Cerebellar cortex (tissue), 1 donor: ENCODE results near the gene RECQL5.
A peak's percentile ranks its signal among the peaks of the same experiment; 100 is the strongest.
"Not testable (repeated sequence)": the region's sequence is repeated elsewhere in the genome, so short reads cannot be mapped to it uniquely, and the experiment has no call there.

Experiments
- DNase-seq: peaks from one replicate; pipeline ENCODE4 v3.0.0-alpha.2; 2015; ENCODE audit warnings: low spot score

The RECQL5 gene

DNA sequence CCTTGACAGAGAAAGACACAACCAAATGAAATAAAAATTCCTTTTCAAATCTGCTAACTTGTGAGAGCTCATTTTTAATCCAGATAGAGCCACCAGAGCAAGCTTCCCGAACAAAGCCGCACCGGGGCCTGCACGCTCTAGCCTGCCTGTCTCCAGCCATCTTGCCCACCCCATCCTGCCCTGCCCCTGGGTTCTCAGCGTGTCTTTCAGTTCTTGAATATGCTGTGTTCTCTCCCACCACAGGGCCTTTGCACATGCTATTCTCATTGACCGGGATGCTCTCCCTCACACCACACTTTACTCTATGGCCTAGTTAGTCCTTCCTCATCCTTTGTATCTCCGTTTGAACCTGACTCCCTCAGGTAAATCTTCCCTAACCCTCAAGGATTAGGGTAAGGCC, 19.0 kb downstream of the RECQL5 start:
- no peak for DNase-seq

DNA sequence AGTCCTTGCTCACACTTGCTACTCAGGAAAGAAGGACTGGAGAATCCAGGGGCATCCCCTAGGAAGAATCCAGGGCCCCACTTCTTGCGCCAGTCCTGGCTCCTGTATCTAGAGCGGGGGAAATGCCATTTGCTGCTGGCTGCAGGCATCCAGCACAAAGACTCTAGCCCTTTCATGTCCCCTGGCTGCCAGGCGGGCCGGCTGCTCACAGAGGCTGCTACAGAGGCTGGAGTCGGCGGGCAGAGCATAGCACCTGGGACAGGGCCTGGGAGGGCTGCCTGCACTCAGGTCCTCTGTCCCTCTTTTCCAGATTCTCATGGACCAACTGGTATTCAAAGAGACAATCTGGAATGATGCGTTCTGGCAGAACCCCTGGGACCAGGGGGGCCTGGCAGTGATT, 19.9 kb downstream of the RECQL5 start:
- no peak for DNase-seq

DNA sequence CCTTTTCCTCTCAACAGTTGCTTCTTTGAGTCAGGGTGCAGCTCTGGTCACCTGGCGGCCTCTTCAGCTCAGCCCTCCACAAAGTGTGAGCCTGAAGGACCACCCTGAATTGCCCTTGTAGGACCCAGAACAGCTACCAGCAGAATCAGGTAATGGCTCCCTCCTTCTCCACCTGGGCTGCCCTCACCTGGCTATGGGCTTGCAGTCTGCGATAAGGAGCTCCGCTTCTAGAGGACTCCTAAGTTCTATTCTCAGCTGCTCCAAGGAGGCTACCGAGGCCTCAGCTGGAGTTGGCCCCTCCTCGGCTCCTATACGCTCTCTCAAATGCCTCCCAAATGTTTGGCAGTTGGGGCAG, 20.3 kb downstream of the RECQL5 start:
- no peak for DNase-seq

DNA sequence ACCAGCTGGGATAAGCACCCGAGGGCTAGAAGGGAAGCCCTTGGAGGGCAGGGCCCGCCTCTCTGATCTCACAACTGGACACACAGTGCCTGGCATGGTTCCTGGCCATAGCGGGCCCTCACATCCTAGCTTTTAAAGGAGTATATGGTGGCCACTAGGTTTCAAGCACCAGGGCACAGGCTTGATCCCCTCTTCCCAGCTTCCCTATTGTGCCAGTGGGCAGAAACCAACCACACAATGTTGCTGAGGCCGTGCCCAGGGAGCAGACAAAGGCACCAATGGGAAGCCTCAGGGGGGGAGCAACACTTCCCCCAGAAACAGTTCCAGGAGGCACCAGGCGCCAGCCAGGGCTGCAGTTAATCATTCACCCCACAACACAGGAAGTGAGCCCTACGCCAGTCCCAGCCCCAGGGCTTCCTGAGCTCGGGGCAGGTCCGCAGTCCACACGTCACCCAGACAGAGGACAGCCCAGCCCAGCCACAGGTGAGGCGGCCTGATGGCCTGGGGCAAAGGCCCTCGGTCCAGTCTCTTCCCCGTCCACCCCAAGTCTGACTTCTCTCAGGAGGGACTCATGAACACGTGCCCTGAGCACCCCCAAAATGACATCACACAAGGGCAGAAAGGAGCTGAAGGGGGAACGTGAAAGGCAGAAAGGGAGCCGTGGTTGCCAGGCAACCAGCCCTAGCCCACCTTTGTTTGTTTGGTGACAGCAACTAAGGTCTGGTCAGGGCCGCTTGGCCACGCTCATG, 20.9 kb downstream of the RECQL5 start:
- DNase-seq = no peak

DNA sequence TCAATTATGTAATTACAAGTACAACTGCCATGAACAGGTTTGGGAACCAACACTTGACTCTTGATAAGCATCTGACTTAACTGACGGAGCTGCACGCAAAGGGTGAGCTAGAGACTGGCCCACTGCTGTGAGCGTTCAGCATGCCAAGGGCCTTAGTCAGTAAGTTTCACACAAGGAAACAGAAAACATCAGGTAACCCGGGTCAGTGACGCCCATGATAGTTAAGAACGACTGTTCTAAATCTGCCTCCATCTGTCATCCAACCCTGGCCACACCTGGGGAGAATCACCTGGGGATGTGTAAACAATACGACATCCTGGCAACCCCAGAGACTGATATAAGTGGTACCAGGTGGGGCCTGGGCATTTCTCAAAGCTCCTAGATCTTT, 21.5 kb downstream of the RECQL5 start:
- no peak for DNase-seq

DNA sequence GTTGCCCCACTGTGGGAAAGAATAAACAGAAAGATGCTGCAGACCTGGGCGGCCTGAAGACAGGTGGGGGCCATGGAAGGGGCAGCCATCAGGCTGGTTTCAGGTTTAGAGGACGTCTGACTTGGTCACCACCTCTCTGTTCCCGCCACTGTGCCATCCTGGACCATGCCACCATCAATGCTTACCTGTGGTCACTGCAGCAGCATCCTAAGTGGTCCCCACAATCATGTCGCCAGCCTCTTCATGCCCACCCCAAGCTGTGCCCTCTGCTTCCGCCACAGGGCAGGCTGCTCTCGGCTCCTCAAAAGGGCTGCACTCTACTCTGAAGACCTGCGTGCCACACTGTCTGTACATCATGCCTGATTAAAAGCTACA, 23.3 kb downstream of the RECQL5 start:
- DNase-seq = no peak

DNA sequence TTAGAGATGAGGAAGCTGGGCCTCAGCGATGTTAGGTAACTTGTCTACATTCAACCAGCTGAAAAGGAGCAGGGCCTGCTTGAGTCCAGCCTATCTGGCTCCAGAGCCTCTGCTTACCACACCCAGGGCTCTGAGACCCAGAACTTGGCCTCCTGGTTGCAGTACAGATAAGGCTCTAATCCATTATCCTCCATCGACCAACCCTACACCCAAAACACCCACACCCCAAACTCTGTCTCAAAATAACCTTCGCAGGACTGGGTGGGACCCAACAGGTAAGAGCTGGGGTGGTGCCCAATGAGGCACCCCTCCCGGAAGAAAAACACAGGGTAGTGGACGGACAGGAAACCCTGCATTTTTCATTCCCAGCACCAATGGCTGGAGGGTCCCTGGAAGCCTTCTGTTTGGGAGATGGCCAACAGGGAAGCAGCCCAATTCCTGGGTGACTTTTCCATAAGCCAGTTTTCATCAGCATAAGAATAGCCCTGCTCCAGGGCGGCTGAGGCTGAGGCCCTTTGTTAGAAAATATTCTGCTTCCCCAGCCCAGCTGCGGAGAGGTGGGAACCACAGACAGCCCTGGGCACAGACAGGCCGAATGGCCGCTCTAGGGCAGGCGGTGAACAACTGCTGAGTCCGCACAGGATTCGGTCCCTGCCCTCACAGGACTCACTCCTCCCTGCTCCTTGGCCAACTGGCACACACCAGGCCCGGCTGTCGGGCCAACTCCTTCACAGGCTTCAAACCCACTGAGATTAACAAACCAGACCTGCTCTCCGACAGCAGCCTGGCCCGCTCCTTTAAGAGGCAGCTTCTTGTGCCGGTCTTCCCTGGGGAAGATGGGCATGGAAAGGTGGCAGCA, 23.9 kb downstream of the RECQL5 start:
- DNase-seq = peak; percentile 34

DNA sequence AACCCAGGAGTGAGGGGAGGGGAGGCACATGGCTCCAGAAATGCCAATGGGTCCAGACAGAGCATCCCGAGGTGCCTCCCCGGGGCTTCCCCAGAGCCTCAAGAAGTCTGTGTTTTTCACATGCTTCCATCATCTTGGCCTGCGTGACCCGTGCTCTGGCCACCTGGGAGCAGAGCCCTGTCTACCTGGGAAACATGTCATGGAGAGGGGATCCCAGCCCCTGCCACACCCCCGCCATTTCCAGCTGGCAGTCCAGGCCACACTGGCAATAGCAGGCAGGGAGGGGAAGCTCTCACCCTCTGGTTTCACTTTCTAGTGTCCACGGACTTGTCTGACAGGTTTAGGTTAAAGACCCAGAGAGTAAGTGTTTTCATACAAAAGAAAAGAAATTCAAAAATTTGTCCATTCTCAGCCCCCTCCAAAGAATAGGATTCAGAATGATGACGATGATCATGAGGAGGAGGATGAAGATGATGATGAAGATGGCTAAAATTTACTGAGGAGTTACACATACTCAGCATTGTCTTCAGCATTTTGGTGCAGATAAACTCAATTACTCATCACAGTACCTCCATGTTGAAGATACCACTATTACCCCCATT, 24.7 kb downstream of the RECQL5 start:
- no peak for DNase-seq

DNA sequence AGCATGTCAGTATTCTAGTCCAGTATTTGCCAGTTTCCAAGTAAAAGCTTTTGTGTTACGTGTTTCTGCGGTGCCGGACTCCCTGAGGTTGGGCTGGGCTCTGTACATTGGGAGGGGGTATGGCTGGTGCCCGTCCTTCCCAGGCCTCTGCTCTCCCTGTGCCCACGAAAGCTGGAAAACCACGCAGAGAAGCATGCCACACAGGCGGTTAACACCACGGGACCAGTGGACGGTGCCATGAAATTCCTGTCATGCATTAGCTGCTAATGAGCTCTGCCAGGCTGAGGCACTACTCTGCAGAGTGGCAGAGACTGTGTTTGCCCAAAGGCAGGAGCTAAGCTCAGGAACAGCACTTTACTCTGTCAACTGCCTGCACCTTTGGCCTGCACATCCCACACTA, 25.6 kb downstream of the RECQL5 start:
- DNase-seq = no peak

DNA sequence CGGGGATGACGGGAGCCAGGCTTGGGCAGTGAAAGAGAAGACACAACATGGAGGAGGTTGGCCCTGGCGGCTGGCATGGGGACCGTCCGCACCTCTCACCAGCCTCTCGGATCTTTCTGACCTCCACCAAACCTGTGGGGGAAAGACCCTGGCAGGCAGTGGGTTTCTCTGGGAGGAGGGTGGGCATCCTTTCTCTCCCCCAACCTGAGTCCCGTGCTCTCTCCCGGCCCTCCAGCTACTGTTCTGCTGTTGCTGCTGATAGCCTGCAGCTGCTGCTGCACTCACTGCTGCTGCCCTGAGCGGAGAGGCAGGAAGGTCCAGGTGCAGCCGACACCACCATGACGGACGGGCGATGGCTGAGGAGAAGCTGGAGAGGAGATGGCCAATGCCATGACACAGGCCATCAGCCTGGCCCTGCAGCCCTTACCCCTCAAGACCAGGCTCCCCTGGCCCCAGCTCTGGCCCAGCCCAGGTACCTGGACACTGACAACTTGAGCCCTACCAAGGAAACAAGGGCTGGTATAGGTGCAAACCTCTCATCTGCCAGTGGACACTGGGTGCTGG, 26.3 kb downstream of the RECQL5 start:
- DNase-seq = no peak

DNA sequence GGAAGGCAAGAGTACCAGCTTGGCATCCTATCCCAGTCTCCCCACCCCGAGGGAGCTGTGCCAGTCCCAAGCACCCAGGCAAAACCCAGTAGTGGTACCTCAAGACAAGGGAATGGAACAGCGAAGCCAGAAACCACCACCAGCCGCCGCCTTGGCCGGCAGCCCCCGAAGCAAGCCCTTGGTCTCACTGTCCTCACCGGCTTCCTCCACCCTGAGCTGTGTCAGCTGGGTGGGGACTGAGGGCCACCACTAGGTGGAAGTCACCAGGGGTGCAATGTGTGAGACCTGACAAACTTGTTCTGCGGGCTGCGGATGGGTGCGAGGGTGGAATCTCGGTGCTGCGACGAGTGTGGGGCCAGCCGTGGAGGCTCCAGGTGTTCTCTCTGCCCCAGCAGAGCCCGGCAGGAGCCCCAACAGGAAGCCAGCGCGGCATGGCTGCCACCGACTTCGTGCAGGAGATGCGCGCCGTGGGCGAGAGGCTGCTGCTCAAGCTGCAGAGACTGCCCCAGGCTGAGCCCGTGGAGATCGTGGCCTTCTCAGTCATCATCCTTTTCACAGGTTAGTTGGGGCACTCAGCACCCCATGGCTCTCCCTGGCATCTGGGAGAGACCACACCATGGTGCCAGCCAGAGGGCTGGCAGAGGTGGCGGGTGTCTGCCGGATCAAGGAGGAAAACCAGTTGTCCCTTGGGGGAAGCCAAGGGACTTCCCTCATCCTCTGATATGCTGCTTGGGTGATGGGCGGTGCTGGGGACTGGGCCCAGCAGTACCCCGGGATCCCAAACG, 27.0 kb downstream of the RECQL5 start:
- no peak for DNase-seq

DNA sequence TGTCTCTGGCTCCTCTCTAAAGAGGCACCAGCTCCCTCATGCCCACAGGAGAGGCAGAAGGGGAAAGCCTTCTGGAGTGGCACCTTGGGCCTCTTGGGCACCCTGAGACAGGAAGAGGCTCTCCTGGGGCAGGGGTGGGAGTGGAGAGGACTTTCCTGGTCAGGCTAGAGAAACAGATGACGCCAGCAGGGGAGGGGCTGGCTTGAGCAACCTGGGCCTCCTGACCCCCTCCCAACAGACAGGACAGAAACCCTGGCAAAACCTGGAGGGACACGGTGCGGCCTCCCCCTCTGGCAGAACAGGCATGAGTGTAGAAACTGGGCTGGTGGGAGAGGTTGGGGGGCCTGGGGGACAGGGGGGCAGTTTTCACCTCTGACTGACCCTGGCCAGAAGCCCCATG, 27.6 kb downstream of the RECQL5 start:
- no peak for DNase-seq

DNA sequence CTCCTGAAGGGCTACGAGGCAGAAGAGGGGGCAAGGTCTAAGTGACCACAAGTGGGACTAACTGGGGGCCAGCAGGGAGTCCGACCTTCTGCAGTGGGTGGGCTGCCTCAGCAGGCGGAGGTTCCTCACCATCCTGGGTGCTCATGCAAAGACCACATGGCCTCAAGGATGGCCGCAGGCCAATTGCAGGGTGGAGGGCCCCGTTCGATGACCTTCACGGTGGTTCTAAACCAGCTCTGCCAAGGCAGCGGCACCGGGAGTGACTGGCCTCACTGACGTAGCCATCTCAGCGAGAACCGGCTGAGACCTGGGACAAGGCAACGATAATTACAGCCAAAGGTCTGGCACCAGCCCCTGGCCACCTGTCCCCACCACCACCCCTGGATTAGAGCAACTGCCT, 28.1 kb downstream of the RECQL5 start:
- no peak for DNase-seq

DNA sequence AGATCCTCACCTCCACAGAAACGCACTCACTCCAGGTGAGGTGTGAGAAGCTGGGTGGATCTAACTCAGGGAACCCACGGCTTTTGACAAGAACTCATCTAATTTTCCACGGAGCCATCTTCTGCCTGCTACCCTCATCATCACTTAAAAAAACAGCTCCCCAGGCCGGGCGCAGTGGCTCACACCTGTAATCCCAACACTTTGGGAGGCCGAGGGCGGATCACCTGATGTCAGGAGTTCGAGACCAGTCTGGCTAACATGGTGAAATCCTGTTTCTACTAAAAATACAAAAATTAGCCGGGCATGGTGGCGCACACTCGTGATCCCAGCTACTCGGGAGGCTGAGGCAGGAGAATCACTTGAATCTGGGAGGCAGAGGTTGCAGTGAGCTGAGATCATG, 28.9 kb downstream of the RECQL5 start:
- not testable (repeated sequence) for DNase-seq

DNA sequence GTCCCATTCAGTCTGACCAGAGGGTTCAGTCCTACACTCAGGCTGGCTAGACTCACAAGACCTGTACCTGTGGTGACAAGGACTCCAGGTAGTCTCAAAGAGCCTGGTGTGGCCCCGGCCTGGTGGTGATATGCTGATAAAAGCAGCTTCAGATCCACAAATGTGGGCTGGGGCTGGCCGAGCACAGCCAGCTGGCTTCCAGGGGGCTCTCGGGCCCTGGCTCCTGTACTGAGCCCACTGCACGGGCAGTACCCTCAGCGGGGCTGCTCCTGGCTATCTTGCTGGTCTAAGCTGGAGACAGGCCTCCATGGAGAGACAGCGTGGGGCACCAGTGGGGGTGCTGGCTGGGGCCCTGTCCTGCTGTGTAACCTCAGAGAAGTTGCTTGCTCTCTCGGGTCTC, 29.4 kb downstream of the RECQL5 start:
- no peak for DNase-seq

DNA sequence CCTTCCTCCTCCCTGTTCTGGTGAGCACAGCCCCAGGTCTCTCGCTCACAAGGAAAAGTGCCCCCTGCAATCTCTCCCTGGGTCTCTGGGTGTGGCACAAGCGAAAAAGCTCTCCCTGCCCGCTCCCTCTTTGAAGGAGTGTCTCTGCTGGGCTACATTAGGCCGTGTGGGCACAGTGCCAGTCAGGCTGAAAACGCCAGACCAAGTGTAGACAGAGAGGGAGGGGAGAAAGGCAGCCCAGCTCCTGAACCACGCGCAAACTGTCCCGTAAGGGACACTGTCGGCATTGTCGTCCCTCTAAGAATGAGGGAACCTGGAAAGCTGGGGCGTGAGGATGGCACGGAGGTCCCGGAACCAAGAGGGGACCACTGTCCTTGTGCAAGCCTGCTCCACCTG, 29.8 kb downstream of the RECQL5 start:
- peak; percentile 27 for DNase-seq

DNA sequence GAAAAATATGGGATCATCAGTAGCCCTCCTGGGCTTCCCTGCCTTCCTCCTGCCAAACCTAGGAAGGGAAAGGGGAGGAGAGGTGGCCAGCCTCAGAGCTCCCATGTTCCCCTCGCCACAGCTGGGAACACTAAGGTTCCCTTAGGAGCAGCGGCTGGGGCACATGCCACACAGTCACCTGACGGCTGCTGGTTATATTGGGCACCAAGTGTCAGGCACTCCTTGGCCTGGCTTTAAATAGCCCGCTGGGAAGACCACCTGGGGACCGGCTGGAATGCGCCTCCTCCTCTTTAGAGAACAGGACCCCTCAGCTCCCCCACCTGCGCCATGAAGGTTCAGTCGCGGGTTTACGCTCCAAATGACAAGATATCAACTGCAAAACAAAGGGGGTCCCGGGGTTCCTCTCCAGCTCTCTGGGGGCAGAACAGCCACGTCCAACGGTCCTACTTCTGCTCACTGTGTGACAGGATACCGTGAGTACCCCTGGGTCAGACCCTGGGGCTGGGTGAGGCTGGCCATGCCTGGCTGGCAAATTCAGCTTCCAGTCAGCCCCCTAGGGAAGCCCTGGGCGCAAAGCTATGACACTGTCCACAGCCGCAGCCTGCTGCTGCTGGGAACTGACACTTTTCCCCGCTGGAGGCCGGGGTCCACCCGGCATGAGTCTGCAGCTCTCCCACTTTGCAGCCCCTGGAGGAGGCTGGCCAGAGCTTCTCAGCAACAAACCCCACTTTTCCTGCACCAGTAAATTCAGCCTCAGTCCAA, 30.4 kb downstream of the RECQL5 start:
- no peak for DNase-seq

DNA sequence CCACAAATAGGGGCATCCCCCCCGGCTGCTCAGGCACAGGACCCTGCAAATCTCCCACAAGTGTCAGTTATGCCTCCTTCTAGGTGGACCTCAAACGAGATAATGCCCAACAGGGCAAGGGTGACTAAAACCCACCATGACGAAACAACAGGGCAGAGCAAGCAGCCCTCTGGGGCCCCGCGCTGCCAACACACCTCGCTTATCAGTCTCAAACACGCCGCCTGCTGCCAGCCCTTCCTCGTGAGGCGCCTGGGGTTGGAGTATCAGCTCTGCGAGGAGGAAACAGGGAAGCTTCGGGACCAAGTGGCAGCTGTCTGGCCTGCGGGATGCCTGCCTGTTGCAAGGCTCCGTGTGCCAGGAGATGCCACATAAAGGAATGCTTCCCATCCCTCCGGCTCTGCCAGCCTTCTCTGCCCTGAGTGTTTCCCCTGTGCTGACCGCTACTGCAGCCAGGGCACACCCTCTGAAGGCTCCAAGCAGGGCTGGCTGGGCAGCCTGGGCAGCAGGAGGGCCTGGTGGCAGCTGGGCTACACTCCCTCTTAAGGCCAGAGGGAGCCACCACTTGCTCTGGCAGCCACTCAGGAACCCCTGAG, 31.2 kb downstream of the RECQL5 start:
- peak; percentile 96 for DNase-seq

DNA sequence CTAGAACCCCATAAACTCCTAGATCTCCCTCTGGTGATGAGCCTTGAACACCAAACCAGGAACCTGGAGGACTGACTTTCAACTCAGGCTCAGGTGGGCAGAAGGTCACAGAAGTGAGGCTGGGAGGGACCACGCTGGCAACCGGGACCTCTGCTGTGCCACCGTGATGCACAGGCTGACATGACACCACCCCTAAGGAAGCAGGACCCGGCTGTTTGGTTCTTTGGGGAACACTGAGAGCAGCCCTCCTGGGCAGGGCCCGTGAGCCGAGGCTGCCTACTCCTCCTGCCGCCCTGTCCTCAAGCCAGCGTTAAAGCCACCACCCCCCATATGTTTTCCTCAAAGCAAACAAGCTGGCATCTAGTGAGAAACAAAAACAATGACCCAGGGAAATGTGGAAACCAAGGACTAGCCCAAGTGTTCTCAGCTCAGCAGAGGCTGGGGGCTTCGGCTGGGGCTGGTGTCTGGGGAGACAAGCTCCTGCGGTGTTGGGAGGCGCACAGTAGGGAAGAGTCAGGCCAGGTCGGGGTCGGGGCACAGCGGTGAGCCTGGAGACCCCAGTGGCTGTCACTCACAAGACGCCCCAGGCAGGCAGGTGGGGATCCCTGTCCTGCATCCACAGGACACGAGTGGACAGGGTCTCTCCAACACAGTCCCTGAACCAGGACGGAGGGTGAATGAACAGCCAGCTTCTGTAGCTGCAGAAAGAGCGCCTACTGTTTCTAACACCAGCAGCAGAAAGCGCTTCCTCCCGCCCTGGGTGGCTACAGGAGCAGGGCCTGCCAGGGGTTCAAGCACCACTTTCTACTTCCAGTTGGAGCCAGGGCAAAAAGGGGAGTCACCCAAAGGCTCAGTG, 32.0 kb downstream of the RECQL5 start:
- DNase-seq = peak; percentile 29

DNA sequence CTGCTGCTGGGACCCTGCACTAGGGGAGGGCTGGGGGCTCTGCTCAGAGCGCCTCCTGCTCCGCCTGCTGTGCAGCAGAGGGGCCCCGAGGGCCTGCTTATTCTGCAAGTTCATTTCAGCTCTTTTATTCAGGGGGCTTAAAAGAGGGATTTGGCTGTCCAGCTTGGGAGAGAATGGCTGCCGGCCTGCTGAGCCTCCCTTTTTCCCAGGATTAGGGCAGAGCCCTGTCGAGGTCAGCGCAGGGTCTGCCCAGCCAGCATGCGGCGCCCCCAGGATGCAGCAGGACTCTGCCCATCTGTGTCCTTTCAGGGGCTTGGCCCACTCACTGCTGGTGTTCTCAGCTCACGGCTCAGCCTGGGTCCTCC, 32.6 kb downstream of the RECQL5 start:
- no peak for DNase-seq
